Epithelial cell of proximal tubule (primary cell): ENCODE results near the gene GARRE1. TPM values are rescaled to one million over a fixed set of nuclear protein-coding genes. Genes with fewer than 3 reads are reported as not detected.

Source experiments
- DNase-seq: peaks from one replicate; pipeline ENCODE4 v3.0.0-alpha.2; 2011; ENCODE audit warnings: low read depth
- H3K4me3 ChIP-seq: 2 replicates; pipeline ENCODE4 v1.5.1; 2011; ENCODE audit warnings: low read depth, mild to moderate bottlenecking, low read length
- total RNA-seq: library from RNA; depleted of rRNA; stranded (reverse); fragments of >200 nt; gene quantifications from 2 replicates; pipeline ENCODE4 v1.2.3, GENCODE V29; 2015
- TF ChIP-seq, protein P1 (sequence below): conservative IDR thresholded peaks from 2 replicates; pipeline ENCODE4 v1.5.1; 2012; ENCODE audit warnings: low read depth, mild to moderate bottlenecking, low read length

Gene GARRE1
- total RNA-seq, 1 donor from 2014 or later: 10.1 TPM

DNA sequence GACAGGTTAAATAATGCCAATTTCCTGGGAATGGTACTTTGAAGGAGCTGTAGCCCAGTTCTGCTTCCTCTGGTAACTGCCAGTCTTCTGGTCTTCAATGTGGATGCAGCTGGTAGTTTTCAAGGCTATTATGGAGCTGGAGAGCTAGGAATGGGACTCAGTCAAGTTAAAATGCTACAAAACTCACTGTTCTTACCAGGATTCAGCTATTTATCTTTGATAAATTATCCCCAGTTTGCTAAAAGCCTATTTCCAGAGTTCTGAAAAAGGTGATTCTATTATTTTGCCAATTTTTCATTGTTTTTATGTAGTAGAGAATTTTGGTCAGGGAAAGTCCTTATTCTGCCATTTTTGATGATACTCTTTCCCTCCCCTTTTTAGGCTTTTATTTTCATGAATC, 40.7 kb downstream of the GARRE1 start:
- DNase-seq: no peak
- TF ChIP-seq, protein P1, sequence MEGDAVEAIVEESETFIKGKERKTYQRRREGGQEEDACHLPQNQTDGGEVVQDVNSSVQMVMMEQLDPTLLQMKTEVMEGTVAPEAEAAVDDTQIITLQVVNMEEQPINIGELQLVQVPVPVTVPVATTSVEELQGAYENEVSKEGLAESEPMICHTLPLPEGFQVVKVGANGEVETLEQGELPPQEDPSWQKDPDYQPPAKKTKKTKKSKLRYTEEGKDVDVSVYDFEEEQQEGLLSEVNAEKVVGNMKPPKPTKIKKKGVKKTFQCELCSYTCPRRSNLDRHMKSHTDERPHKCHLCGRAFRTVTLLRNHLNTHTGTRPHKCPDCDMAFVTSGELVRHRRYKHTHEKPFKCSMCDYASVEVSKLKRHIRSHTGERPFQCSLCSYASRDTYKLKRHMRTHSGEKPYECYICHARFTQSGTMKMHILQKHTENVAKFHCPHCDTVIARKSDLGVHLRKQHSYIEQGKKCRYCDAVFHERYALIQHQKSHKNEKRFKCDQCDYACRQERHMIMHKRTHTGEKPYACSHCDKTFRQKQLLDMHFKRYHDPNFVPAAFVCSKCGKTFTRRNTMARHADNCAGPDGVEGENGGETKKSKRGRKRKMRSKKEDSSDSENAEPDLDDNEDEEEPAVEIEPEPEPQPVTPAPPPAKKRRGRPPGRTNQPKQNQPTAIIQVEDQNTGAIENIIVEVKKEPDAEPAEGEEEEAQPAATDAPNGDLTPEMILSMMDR: no peak
- no peak overlapping the region for H3K4me3 ChIP-seq

DNA sequence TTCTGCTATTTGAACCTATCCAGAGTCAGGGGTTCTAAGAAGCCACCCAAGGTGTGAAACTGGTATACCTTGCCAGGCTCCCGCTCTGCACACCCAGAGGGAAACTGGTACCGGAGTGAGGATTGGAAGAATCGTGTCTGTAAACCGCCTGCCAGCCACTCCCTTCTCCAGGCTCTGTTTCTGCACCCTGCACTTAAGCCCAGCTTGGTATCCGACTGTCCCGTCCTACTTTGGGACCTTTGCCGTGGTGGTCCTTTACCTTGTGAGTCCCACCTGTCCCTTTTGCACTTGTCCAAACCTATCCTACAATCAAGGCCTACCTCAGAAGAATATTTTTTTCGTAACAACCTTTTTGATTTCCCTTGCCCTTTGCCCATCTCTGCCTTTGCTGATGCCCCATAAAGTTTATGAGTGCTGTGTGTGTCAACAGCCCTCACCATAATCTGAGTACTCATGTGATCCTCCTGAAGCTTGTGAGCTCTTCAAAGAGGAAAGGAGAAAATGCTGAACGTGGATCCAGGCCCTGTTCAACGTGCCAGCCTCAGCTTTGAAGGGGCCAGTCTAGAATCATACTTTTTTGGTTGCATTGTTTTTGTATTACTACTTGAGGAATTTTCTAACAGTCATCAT, 44.7 kb downstream of the GARRE1 start:
- no peak overlapping the region for H3K4me3 ChIP-seq
- no peak for DNase-seq
- TF ChIP-seq, protein P1: no peak

DNA sequence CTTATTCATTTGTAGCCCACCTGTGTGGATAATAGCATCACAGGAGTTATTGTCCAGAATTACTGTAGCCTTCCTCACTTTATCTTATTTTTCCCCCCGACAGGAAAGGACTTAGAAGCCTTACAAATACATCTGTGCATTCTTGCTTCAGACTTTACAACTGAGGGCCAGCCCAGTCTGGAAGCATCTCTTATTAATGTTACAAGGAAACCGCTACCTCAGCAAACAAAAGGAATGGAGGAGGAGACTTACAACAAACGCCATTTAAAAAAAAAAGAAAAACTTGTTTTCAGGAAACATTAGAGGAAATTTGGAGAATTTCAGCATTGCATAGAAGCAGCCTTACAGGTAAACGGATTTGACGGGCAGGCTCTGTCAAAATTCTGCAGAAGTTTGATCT, 45.2 kb downstream of the GARRE1 start:
- no peak for DNase-seq
- TF ChIP-seq, protein P1: no peak
- H3K4me3 ChIP-seq: no peak overlapping the region

DNA sequence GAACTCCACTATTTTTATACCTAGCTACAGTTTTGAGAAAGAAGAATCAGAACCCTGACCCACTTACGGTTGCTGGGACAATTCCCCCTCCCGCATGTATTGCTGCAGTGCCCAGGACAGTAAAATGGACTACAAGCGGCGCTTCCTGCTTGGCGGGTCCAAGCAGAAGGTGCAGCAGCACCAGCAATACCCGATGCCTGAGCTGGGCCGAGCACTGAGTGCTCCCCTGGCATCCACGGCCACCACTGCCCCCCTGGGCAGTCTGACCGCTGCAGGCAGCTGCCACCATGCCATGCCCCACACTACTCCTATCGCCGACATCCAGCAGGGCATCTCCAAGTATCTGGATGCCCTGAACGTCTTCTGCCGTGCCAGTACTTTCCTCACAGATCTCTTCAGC, 46.0 kb downstream of the GARRE1 start:
- TF ChIP-seq, protein P1: no peak
- H3K4me3 ChIP-seq: no peak overlapping the region
- no peak for DNase-seq

DNA sequence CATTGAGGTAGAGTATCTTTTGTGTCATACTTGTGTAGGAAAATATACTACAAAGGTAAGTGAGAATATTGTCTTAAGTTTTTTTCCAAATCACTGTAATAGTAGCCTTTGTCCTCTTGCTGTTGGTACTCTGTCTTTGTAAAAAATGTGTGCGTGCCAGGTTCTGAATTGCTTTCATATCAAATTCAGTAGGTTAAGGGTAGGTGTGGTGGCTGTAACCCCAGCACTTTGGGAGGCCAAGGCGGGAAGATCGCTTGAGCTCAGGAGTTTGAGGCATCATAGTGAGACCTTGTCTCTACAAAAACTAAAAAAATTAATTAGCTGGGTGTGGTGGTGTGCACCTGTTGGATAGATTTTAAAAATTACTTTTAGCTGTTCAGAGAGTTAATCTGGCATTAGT, 46.6 kb downstream of the GARRE1 start:
- DNase-seq: no peak
- TF ChIP-seq, protein P1: no peak

More for the DNA sequence above, 46.6 kb downstream of the GARRE1 start:
- H3K4me3 ChIP-seq: no peak overlapping the region

Other genes starting within 250 kb of the GARRE1 start
- gene LSM14A, start 82.0 kb upstream of the GARRE1 start, total RNA-seq: 67.9 and 76.9 TPM in 2 replicates
- 286 and 453 TPM in 2 replicates for gene GPI, start 110.6 kb downstream of the GARRE1 start, total RNA-seq
- 16.4 and 38.5 TPM in 2 replicates for gene PDCD2L, start 149.8 kb downstream of the GARRE1 start, total RNA-seq
- 98.9 and 140 TPM in 2 replicates for gene UBA2, start 173.8 kb downstream of the GARRE1 start, total RNA-seq
- 4.5 and 27.9 TPM in 2 replicates for gene WTIP, start 227.2 kb downstream of the GARRE1 start, total RNA-seq